IMR-90 (cell line): ENCODE results near the gene DENND1C.

Source experiments
- CHD1 ChIP-seq: IDR thresholded peaks from 2 replicates; pipeline ENCODE4 v1.6.1; 2012; ENCODE audit warnings: low read depth, low read length, improper control_type of control experiment
- CTCF ChIP-seq: conservative IDR thresholded peaks from 2 replicates; pipeline ENCODE4 v1.5.1; 2012; ENCODE audit warnings: mild to moderate bottlenecking, low read depth, low read length, improper control_type of control experiment
- ELK1 ChIP-seq: fragments of 150-350 bp; IDR thresholded peaks from 2 replicates; pipeline ENCODE4 v1.6.1; 2016; ENCODE audit warnings: low read depth, mild to moderate bottlenecking, low read length, moderate library complexity, borderline replicate concordance
- FOS ChIP-seq: fragments of 150-350 bp; IDR thresholded peaks from 2 replicates; pipeline ENCODE4 v1.6.1; 2016; ENCODE audit warnings: low read depth, low read length
- MAFK ChIP-seq: IDR thresholded peaks from 2 replicates; pipeline ENCODE4 v1.6.1; 2012; ENCODE audit warnings: low read depth, low read length, improper control_type of control experiment
- MXI1 ChIP-seq: IDR thresholded peaks from 2 replicates; pipeline ENCODE4 v1.6.1; 2012; ENCODE audit warnings: low read depth, mild to moderate bottlenecking, low read length, moderate library complexity, borderline replicate concordance
- NFE2L2 ChIP-seq: fragments of 150-350 bp; IDR thresholded peaks from 2 replicates; pipeline ENCODE4 v1.6.1; 2016; ENCODE audit warnings: low read depth, mild to moderate bottlenecking, low read length
- POLR2A ChIP-seq: IDR thresholded peaks from 2 replicates; pipeline ENCODE4 v1.6.1; 2012; ENCODE audit warnings: mild to moderate bottlenecking, low read depth, low read length
- RAD21 ChIP-seq: IDR thresholded peaks from 2 replicates; pipeline ENCODE4 v1.6.1; 2012; ENCODE audit warnings: low read length, improper control_type of control experiment
- RCOR1 ChIP-seq: IDR thresholded peaks from 2 replicates; pipeline ENCODE4 v1.6.1; 2012; ENCODE audit warnings: mild to moderate bottlenecking, low read length, improper control_type of control experiment; ENCODE audit not compliant: insufficient replicate concordance
- RFX5 ChIP-seq: IDR thresholded peaks from 2 replicates; pipeline ENCODE4 v1.8.0; 2012; ENCODE audit warnings: low read depth, mild to moderate bottlenecking, low read length, moderate library complexity
- SMC3 ChIP-seq: fragments of 150-350 bp; IDR thresholded peaks from 2 replicates; pipeline ENCODE4 v1.6.1; 2016; ENCODE audit warnings: low read depth, mild to moderate bottlenecking, antibody characterized with exemption, low read length, moderate library complexity

- TF ChIP-seq RAD21, result no peak
- no peak for TF ChIP-seq SMC3
- TF ChIP-seq POLR2A, result no peak
- no peak for TF ChIP-seq FOS
- TF ChIP-seq CTCF, result no peak
- TF ChIP-seq ELK1, result no peak
- TF ChIP-seq MAFK, result no peak
- TF ChIP-seq RCOR1, result no peak
- no peak for TF ChIP-seq MXI1
- no peak for TF ChIP-seq CHD1
- no peak for TF ChIP-seq RFX5
- TF ChIP-seq NFE2L2, result no peak
Measured at GRCh38 chr19:6514926-6515544, 33.4 kb upstream of the DENND1C start.
